ELF-1 (cell line): Measurements from ENCODE around the gene LRRTM1.
A peak's percentile ranks its signal among the peaks of the same experiment; 100 is the strongest.

Experiments used
- DNase-seq: peaks from one replicate; pipeline ENCODE4 v3.0.0-alpha.2; 2016; ENCODE audit warnings: low read depth, low spot score

LRRTM1 gene

GRCh38 chr2:80302314-80303005 is 2.1 kb downstream of the LRRTM1 start:
- peak; percentile 36 for DNase-seq

GRCh38 chr2:80302001-80302313 is 2.6 kb downstream of the LRRTM1 start:
- no peak for DNase-seq

- DNase-seq = no peak
Measured at GRCh38 chr2:80300954-80301353, 3.6 kb downstream of the LRRTM1 start.

GRCh38 chr2:80300346-80300745 is 4.2 kb downstream of the LRRTM1 start:
- no peak for DNase-seq

GRCh38 chr2:80299661-80300060 is 4.9 kb downstream of the LRRTM1 start:
- DNase-seq = no peak

GRCh38 chr2:80298954-80299353 is 5.6 kb downstream of the LRRTM1 start:
- DNase-seq = no peak

GRCh38 chr2:80293039-80293438 is 11.5 kb downstream of the LRRTM1 start:
- DNase-seq = no peak

- no peak for DNase-seq
Measured at GRCh38 chr2:80292474-80292873, 12.1 kb downstream of the LRRTM1 start.

GRCh38 chr2:80291656-80292055 is 12.9 kb downstream of the LRRTM1 start:
- DNase-seq = no peak

- DNase-seq = no peak
Measured at GRCh38 chr2:80288576-80288975, 16.0 kb downstream of the LRRTM1 start.

GRCh38 chr2:80281049-80281448 is 23.5 kb downstream of the LRRTM1 start:
- DNase-seq = no peak

- no peak for DNase-seq
Measured at GRCh38 chr2:80280598-80280997, 24.0 kb downstream of the LRRTM1 start.

- DNase-seq = no peak
Measured at GRCh38 chr2:80269806-80270205, 34.7 kb downstream of the LRRTM1 start.

GRCh38 chr2:80266231-80266630 is 38.3 kb downstream of the LRRTM1 start:
- no peak for DNase-seq

GRCh38 chr2:80259292-80259691 is 45.3 kb downstream of the LRRTM1 start:
- no peak for DNase-seq

- DNase-seq = no peak
Measured at GRCh38 chr2:80258793-80259192, 45.8 kb downstream of the LRRTM1 start.

- DNase-seq = no peak
Measured at GRCh38 chr2:80258341-80258740, 46.2 kb downstream of the LRRTM1 start.

GRCh38 chr2:80257450-80257849 is 47.1 kb downstream of the LRRTM1 start:
- no peak for DNase-seq

GRCh38 chr2:80256782-80257167 is 47.8 kb downstream of the LRRTM1 start:
- DNase-seq = no peak

- DNase-seq = peak; percentile 37
Measured at GRCh38 chr2:80255918-80256781, 48.4 kb downstream of the LRRTM1 start.

- no peak for DNase-seq
Measured at GRCh38 chr2:80252294-80252986, 52.1 kb downstream of the LRRTM1 start.
